Astrocyte (in vitro differentiated cells and primary cell): ENCODE data around the gene PDSS1. TPM values are rescaled to one million over a fixed set of nuclear protein-coding genes. Genes with fewer than 3 reads are reported as not detected.

Experiments used
- DNase-seq: peaks from one replicate; pipeline ENCODE4 v3.0.0-alpha.2; 2010; ENCODE audit warnings: low read depth
- FAIRE-seq: peaks from 2 replicates; lab custom pipeline; 2011; peaks lifted over from hg19 to GRCh38; lab: Jason Lieb, UNC
- H2AFZ ChIP-seq: 2 replicates; pipeline ENCODE4 v1.6.0; 2012; ENCODE audit warnings: low read depth, low read length, inconsistent platforms
- H3K27ac ChIP-seq: 2 replicates; pipeline ENCODE4 v1.5.1; 2011; ENCODE audit warnings: low read depth, low read length, inconsistent platforms
- H3K27me3 ChIP-seq: 2 replicates; pipeline ENCODE4 v1.6.0; 2011; ENCODE audit warnings: low read length, inconsistent platforms; ENCODE audit not compliant: insufficient read depth
- H3K36me3 ChIP-seq: 2 replicates; pipeline ENCODE4 v1.5.1; 2011; ENCODE audit warnings: low read length, inconsistent platforms; ENCODE audit not compliant: insufficient read depth
- H3K4me1 ChIP-seq: 2 replicates; pipeline ENCODE4 v1.5.1; 2011; ENCODE audit warnings: low read length, inconsistent platforms; ENCODE audit not compliant: insufficient read depth
- H3K4me2 ChIP-seq: 2 replicates; pipeline ENCODE4 v1.6.0; 2012; ENCODE audit warnings: low read length, inconsistent platforms
- H3K4me3 ChIP-seq: 2 replicates; pipeline ENCODE4 v1.5.1; 2011; ENCODE audit warnings: low read depth, mild to moderate bottlenecking, low read length, inconsistent platforms; ENCODE audit not compliant: insufficient read depth
- H3K79me2 ChIP-seq: 2 replicates; pipeline ENCODE4 v1.6.0; 2012; ENCODE audit warnings: mild to moderate bottlenecking, low read length, inconsistent platforms; ENCODE audit not compliant: insufficient read depth
- H3K9ac ChIP-seq: 2 replicates; pipeline ENCODE4 v1.6.0; 2012; ENCODE audit warnings: mild to moderate bottlenecking, low read length, inconsistent platforms
- H3K9me3 ChIP-seq: 2 replicates; pipeline ENCODE4 v1.5.1; 2012; ENCODE audit warnings: low read depth, mild to moderate bottlenecking, low read length, inconsistent platforms; ENCODE audit not compliant: insufficient read depth
- H4K20me1 ChIP-seq: 2 replicates; pipeline ENCODE4 v1.6.0; 2012; ENCODE audit warnings: low read length, inconsistent platforms; ENCODE audit not compliant: insufficient read depth
- H3K27ac Mint-ChIP-seq: one replicate; pipeline ENCODE4 v1.8.0; 2021; ENCODE audit warnings: mild to moderate bottlenecking, mixed read lengths; ENCODE audit not compliant: unreplicated experiment
- H3K27me3 Mint-ChIP-seq: one replicate; pipeline ENCODE4 v1.8.0; 2021; ENCODE audit warnings: low read depth, mixed read lengths; ENCODE audit not compliant: unreplicated experiment
- H3K36me3 Mint-ChIP-seq: one replicate; pipeline ENCODE4 v1.8.0; 2021; ENCODE audit warnings: low read depth, mixed read lengths; ENCODE audit not compliant: unreplicated experiment
- H3K4me1 Mint-ChIP-seq: one replicate; pipeline ENCODE4 v1.8.0; 2021; ENCODE audit warnings: low read depth, mixed read lengths; ENCODE audit not compliant: unreplicated experiment
- H3K4me3 Mint-ChIP-seq: one replicate; pipeline ENCODE4 v1.8.0; 2021; ENCODE audit warnings: mild to moderate bottlenecking, moderate library complexity, mixed read lengths; ENCODE audit not compliant: unreplicated experiment
- H3K9me3 Mint-ChIP-seq: one replicate; pipeline ENCODE4 v1.8.0; 2021; ENCODE audit warnings: mild to moderate bottlenecking, mixed read lengths; ENCODE audit not compliant: unreplicated experiment
- CTCF ChIP-seq: IDR thresholded peaks from 2 replicates; pipeline ENCODE4 v1.5.1; 2011; ENCODE audit warnings: low read depth, mild to moderate bottlenecking, inconsistent platforms, low read length, moderate library complexity; ENCODE audit not compliant: insufficient read depth
- EZH2 ChIP-seq: IDR thresholded peaks from 2 replicates; pipeline ENCODE4 v1.6.1; 2012; ENCODE audit warnings: mild to moderate bottlenecking, low read length, inconsistent platforms; ENCODE audit not compliant: insufficient read depth
- total RNA-seq: library from RNA; stranded (reverse); gene quantifications from 2 replicates; pipeline ENCODE4 v1.2.1, GENCODE V29; 2021

The PDSS1 gene
- total RNA-seq, 1 donor from 2014 or later: 9.6 TPM

GRCh38 chr10:26714415-26715136 lies 17.1 kb downstream of the PDSS1 start:
- H3K27me3 Mint-ChIP-seq: no peaks in the 10 kb centered on the region

GRCh38 chr10:26715137-26715487 lies 17.6 kb downstream of the PDSS1 start:
- no peak for FAIRE-seq
- no peak overlapping the region for H3K27ac ChIP-seq
- no peaks in the 10 kb centered on the region for H3K4me1 ChIP-seq
- H3K27ac Mint-ChIP-seq: no peak overlapping the region
- H3K9me3 ChIP-seq: no peaks in the 10 kb centered on the region
- no peak overlapping the region for H3K9ac ChIP-seq
- H3K9me3 Mint-ChIP-seq: no peaks in the 10 kb centered on the region
- H2AFZ ChIP-seq: no peak overlapping the region
- H3K36me3 Mint-ChIP-seq: peaks cover 7% of the 10 kb centered on the region
- H3K4me2 ChIP-seq: no peak overlapping the region
- TF ChIP-seq EZH2 (no peak), CTCF (no peak)
- H3K27me3 Mint-ChIP-seq: no peaks in the 10 kb centered on the region
- no peak overlapping the region for H3K4me3 ChIP-seq
- no peaks in the 10 kb centered on the region for H3K79me2 ChIP-seq
- H4K20me1 ChIP-seq: no peaks in the 10 kb centered on the region
- H3K27me3 ChIP-seq: no peaks in the 10 kb centered on the region
- H3K36me3 ChIP-seq: peaks cover 14% of the 10 kb centered on the region
- no peak for DNase-seq
- H3K4me3 Mint-ChIP-seq: no peak overlapping the region
- no peaks in the 10 kb centered on the region for H3K4me1 Mint-ChIP-seq

More at GRCh38 chr10:26714415-26715136, 17.1 kb downstream of the PDSS1 start:
- peaks cover 7% of the 10 kb centered on the region for H3K36me3 Mint-ChIP-seq
- DNase-seq: no peak
- H3K9me3 Mint-ChIP-seq: no peaks in the 10 kb centered on the region
- Histone ChIP-seq H3K9ac (no peak overlapping the region), H3K27me3 (no peaks in the 10 kb centered on the region), H3K4me1 (no peaks in the 10 kb centered on the region), H3K4me2 (no peak overlapping the region), H3K4me3 (no peak overlapping the region), H3K79me2 (no peaks in the 10 kb centered on the region), H4K20me1 (no peaks in the 10 kb centered on the region), H3K36me3 (peaks cover 14% of the 10 kb centered on the region), H2AFZ (no peak overlapping the region), H3K27ac (no peak overlapping the region), H3K9me3 (no peaks in the 10 kb centered on the region)
- peak; percentile 20 for FAIRE-seq
- TF ChIP-seq EZH2 (no peak), CTCF (no peak)
- no peak overlapping the region for H3K27ac Mint-ChIP-seq
- no peaks in the 10 kb centered on the region for H3K4me1 Mint-ChIP-seq
- no peak overlapping the region for H3K4me3 Mint-ChIP-seq

GRCh38 chr10:26717476-26717875 lies 20.0 kb downstream of the PDSS1 start:
- Histone ChIP-seq H2AFZ (no peak overlapping the region), H3K4me1 (no peaks in the 10 kb centered on the region), H3K4me2 (no peak overlapping the region), H3K36me3 (peaks cover 14% of the 10 kb centered on the region), H3K27ac (no peak overlapping the region), H3K4me3 (no peak overlapping the region), H3K9me3 (no peaks in the 10 kb centered on the region), H3K9ac (no peak overlapping the region), H3K79me2 (no peaks in the 10 kb centered on the region), H4K20me1 (no peaks in the 10 kb centered on the region), H3K27me3 (no peaks in the 10 kb centered on the region)
- DNase-seq: no peak
- Mint-ChIP-seq H3K4me3 (no peak overlapping the region), H3K4me1 (no peaks in the 10 kb centered on the region), H3K27ac (no peak overlapping the region), H3K36me3 (peaks cover 7% of the 10 kb centered on the region), H3K9me3 (no peaks in the 10 kb centered on the region), H3K27me3 (no peaks in the 10 kb centered on the region)
- no peak for FAIRE-seq
- no peak for TF ChIP-seq EZH2
- no peak for TF ChIP-seq CTCF
